Measurements from ENCODE around the gene SYCP2L. TPM values are rescaled to one million over a fixed set of nuclear protein-coding genes. Genes with fewer than 3 reads are reported as not detected.

Gene SYCP2L
- total and polyA plus RNA-seq, 10 of the 15 experiments (the other 5 are each of a cell fraction or from before 2014, with no cell fraction given) = 0.03 to 0.12 (median 0.04) TPM; not detected in 7

GRCh38 chr6:10874207-10874606 lies 12.6 kb upstream of the SYCP2L start:
- no peak for ATAC-seq
- no peak for FAIRE-seq
- intact Hi-C loops (cut with micrococcal nuclease; ENCODE audit: unreplicated experiment) = no loop called here
- H3K9me3 ChIP-seq (replicated peaks; ENCODE audit: control insufficient read depth, insufficient read depth, low read length) = no peaks in the 10 kb centered on the region
- RAD21 ChIA-PET (ENCODE audit: unreplicated experiment) = interaction anchor here (1.0 kb wide), 1 partner anchor 15 kb away, joined by 4 read pairs; no protein-coding TSS in a partner anchor
- H2AFZ ChIP-seq (ENCODE audit: control insufficient read depth, low read depth, low read length) = no peak overlapping the region
- CTCF ChIA-PET = interaction anchor here (1.4 to 1.9 kb wide), 2 partner anchors 80 to 396 kb away, joined by 4 to 6 read pairs; no protein-coding TSS in a partner anchor
- no peak for DNase-seq (ENCODE audit: low read depth, low spot score)
- H3K9ac ChIP-seq (ENCODE audit: control insufficient read depth, insufficient read depth, low read length) = no peak overlapping the region
- no peaks in the 10 kb centered on the region for H4K20me1 ChIP-seq (ENCODE audit: control insufficient read depth, insufficient read depth)
- in situ Hi-C loops (cut with MboI) = no loop called here
- no peaks in the 10 kb centered on the region for H3K27me3 ChIP-seq (replicated peaks in 1 of 2; ENCODE audit: control insufficient read depth in 2 of 2, insufficient read depth in 2 of 2, low read length in 1 of 2)
- TF ChIP-seq POU2F2 (IDR thresholded peaks at IDR 0.05; ENCODE audit: borderline replicate concordance, low read depth, low read length) (no peak), NBN (IDR thresholded peaks at IDR 0.05) (no peak), CHD2 (IDR thresholded peaks at IDR 0.05; ENCODE audit: borderline replicate concordance, low read depth, low read length) (no peak), CBX3 (IDR thresholded peaks at IDR 0.05; ENCODE audit: borderline replicate concordance, low read depth) (no peak), RELA (IDR thresholded peaks at IDR 0.05; ENCODE audit: borderline replicate concordance, partially characterized antibody) (no peak), EZH2 (IDR thresholded peaks at IDR 0.05; ENCODE audit: borderline replicate concordance, control insufficient read depth, low read depth, low read length) (no peak), ZZZ3 (IDR thresholded peaks at IDR 0.05; ENCODE audit: control insufficient read depth, insufficient read length, low read depth) (no peak), BCL11A (IDR thresholded peaks at IDR 0.05; ENCODE audit: low read depth, low read length) (no peak)
- no peaks in the 10 kb centered on the region for H3K4me1 ChIP-seq (ENCODE audit: control insufficient read depth, insufficient read depth, low read length)
- no peak overlapping the region for H3K27ac ChIP-seq (ENCODE audit: control insufficient read depth, insufficient read depth)
- H3K4me3 ChIP-seq = no peak overlapping the region
- no TSS peak for BruUV-seq (replicated peaks)
- H3K4me2 ChIP-seq (ENCODE audit: control insufficient read depth, insufficient read depth) = no peak overlapping the region
- H3K79me2 ChIP-seq (ENCODE audit: control insufficient read depth, insufficient read depth, low read length) = no peaks in the 10 kb centered on the region
- SMC1A ChIA-PET (ENCODE audit: uncharacterized antibody, unreplicated experiment) = interaction anchor here (1.3 to 1.6 kb wide), 2 partner anchors 14 to 15 kb away, joined by 3 to 4 read pairs; no protein-coding TSS in a partner anchor
- POLR2A ChIA-PET = no interaction called here
- 21% methylated on average over 6 of the region's 6 CpGs for WGBS (ENCODE audit: insufficient coverage, insufficient replicate concordance, low lambda C conversion rate, missing lambda C conversion rate)
- H3K36me3 ChIP-seq (ENCODE audit: control insufficient read depth in 2 of 2, insufficient read depth in 2 of 2, low read length in 1 of 2) = no peaks in the 10 kb centered on the region

GRCh38 chr6:10875026-10875425 lies 11.8 kb upstream of the SYCP2L start:
- Histone ChIP-seq H3K9me3 (replicated peaks; ENCODE audit: control insufficient read depth, insufficient read depth, low read length) (no peaks in the 10 kb centered on the region), H3K4me3 (no peak overlapping the region), H2AFZ (ENCODE audit: control insufficient read depth, low read depth, low read length) (no peak overlapping the region), H3K27me3 (replicated peaks in 1 of 2; ENCODE audit: control insufficient read depth in 2 of 2, insufficient read depth in 2 of 2, low read length in 1 of 2) (no peaks in the 10 kb centered on the region), H4K20me1 (ENCODE audit: control insufficient read depth, insufficient read depth) (no peaks in the 10 kb centered on the region), H3K4me1 (ENCODE audit: control insufficient read depth, insufficient read depth, low read length) (no peaks in the 10 kb centered on the region), H3K36me3 (ENCODE audit: control insufficient read depth in 2 of 2, insufficient read depth in 2 of 2, low read length in 1 of 2) (no peaks in the 10 kb centered on the region), H3K79me2 (ENCODE audit: control insufficient read depth, insufficient read depth, low read length) (no peaks in the 10 kb centered on the region), H3K4me2 (ENCODE audit: control insufficient read depth, insufficient read depth) (no peak overlapping the region), H3K27ac (ENCODE audit: control insufficient read depth, insufficient read depth) (no peak overlapping the region), H3K9ac (ENCODE audit: control insufficient read depth, insufficient read depth, low read length) (no peak overlapping the region)
- SMC1A ChIA-PET (ENCODE audit: uncharacterized antibody, unreplicated experiment) = interaction anchor here (0.5 to 1.6 kb wide), 3 partner anchors 14 to 395 kb away, joined by 3 to 4 read pairs (median 3); no protein-coding TSS in a partner anchor
- ATAC-seq (no peak), FAIRE-seq (no peak), DNase-seq (ENCODE audit: low read depth, low spot score) (no peak)
- POLR2A ChIA-PET = no interaction called here
- CTCF ChIA-PET = interaction anchor here (1.5 kb wide), 1 partner anchor 14 kb away, joined by 4 read pairs; no protein-coding TSS in a partner anchor
- RAD21 ChIA-PET (ENCODE audit: unreplicated experiment) = interaction anchor here (1.0 kb wide), 1 partner anchor 14 kb away, joined by 4 read pairs; no protein-coding TSS in a partner anchor
- BruUV-seq (replicated peaks) = no TSS peak
- in situ Hi-C loops (cut with MboI) (no loop called here), intact Hi-C loops (cut with micrococcal nuclease; ENCODE audit: unreplicated experiment) (no loop called here)
- WGBS (ENCODE audit: insufficient coverage, insufficient replicate concordance, low lambda C conversion rate, missing lambda C conversion rate) = 16% methylated on average over 4 of the region's 4 CpGs
- TF ChIP-seq YY1 (IDR thresholded peaks at IDR 0.05; ENCODE audit: low read depth, low read length) (no peak), CREM (IDR thresholded peaks at IDR 0.05; ENCODE audit: low read depth) (no peak), MEF2B (IDR thresholded peaks at IDR 0.05; ENCODE audit: partially characterized antibody, poor library complexity, severe bottlenecking) (no peak), MEF2A (IDR thresholded peaks at IDR 0.05; ENCODE audit: insufficient read depth, low read depth, low read length) (no peak), BCLAF1 (IDR thresholded peaks at IDR 0.05) (no peak), CBFB (IDR thresholded peaks at IDR 0.05; ENCODE audit: low read depth) (no peak), ZNF207 (IDR thresholded peaks at IDR 0.05; ENCODE audit: borderline replicate concordance) (no peak), SUZ12 (IDR thresholded peaks at IDR 0.05; ENCODE audit: unreplicated experiment) (no peak)

All from GM12878 (cell line).